Measurements from ENCODE around the gene RNF123.
"Not testable (repeated sequence)": the region's sequence is repeated elsewhere in the genome, so short reads cannot be mapped to it uniquely, and the experiment has no call there.

RNF123 gene

GRCh38 chr3:49683162-49683561, 6.2 kb upstream of the RNF123 start:
- DNase-seq, result no peak

GRCh38 chr3:49684453-49684852, 4.9 kb upstream of the RNF123 start:
- not testable (repeated sequence) for DNase-seq

DNA sequence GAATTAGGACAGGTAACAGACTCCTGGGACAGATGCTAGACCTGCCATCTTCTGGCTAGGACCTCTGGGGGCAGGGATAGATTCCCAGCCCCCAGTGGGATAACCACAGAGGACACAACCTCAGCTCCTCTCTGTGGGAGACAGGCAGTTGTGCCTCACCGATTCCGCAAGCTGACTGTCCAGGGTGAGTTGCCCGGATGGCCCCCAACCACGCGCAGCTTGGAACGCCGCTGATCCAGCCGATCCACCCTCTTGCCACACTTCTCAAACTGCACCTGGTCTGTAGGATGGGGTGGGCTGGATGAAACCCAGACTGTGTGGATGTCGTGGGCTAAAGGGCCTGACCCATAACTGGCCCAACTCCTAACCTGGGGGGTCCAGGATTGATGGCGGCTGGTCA, 4.3 kb upstream of the RNF123 start:
- DNase-seq, result not testable (repeated sequence)

- peak; percentile 36 for DNase-seq
These were observed 3.5 kb upstream of the RNF123 start for GRCh38 chr3:49685846-49686245.

DNA sequence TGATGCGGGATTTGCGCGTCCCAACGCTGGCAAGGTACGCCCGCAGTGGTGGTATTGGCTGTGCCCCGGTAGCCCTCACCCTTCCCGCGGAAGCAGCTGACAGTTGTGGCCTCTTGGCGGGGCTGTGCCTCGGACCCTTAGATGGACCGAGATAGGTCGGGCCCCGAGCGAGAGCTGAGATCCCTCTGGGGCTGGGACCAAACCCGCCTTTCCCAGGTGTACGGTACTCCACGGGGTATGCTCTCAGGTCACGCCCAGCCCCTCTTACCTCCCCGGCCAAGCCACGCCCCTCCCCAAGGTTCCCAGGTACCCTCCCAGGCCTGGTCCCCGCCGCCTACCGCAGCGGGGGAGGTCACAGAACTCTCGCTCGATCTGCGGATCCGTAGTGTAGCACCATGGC, 3.0 kb upstream of the RNF123 start:
- DNase-seq, result peak; percentile 63

GRCh38 chr3:49686769-49687423, 2.5 kb upstream of the RNF123 start:
- DNase-seq, result peak; percentile 79

GRCh38 chr3:49687424-49687795, 1.9 kb upstream of the RNF123 start:
- not testable (repeated sequence) for DNase-seq

GRCh38 chr3:49688338-49689045, 865 bp upstream of the RNF123 start:
- DNase-seq, result peak; percentile 31

DNA sequence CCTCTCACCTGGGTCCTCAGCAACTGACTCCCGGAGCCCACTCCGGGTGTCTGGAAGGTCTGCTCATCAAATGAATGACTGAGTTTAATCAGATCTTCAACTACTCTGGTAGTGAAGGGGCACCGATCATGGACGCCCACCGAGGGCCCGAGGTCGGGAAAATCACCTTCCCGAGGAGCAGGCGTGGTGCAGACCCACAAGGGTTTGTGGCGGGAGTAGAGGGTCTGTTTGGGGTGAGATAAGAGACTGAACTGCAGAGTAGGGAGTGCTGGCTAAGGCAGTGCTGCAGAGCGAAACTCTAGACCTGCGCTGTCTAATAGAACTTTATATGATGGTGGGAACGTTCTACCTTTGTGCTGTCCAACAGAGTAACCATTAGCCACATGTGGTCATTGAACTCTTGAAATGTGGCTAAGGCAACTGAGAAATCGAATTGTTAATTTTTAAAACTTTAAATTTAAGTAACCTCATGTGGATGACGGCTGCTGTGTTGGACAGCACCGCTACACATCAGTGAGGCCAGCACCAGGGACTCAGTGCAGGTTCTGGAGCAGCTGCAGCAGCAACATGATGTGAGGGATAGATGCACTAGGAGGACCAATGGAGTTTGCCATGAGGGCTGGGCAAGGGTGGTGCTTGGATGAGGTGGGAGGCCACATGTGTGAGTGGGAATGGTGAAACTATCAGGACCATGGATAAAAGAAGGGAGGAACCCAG, 709 bp downstream of the RNF123 start:
- DNase-seq, result not testable (repeated sequence)

DNA sequence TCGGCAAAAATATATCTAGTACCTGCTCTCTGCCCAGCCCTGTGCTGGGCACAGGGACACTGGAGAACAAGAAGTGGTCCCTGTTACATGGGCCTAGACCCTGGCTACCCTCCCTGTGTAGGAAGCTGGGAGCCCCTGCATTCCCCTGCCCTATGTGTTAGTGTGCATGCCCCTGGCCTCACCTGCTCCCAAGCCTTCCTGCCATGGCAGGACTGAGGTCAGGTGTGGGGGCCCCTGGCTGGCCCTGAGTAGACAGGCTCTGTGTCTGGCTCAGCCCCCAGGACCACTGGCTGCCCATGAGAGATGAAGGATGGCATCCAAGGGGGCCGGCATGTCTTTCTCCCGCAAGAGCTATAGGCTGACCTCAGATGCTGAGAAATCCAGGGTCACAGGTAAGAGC, 1.5 kb downstream of the RNF123 start:
- DNase-seq, result not testable (repeated sequence)

GRCh38 chr3:49691481-49691880, 2.1 kb downstream of the RNF123 start:
- not testable (repeated sequence) for DNase-seq

DNA sequence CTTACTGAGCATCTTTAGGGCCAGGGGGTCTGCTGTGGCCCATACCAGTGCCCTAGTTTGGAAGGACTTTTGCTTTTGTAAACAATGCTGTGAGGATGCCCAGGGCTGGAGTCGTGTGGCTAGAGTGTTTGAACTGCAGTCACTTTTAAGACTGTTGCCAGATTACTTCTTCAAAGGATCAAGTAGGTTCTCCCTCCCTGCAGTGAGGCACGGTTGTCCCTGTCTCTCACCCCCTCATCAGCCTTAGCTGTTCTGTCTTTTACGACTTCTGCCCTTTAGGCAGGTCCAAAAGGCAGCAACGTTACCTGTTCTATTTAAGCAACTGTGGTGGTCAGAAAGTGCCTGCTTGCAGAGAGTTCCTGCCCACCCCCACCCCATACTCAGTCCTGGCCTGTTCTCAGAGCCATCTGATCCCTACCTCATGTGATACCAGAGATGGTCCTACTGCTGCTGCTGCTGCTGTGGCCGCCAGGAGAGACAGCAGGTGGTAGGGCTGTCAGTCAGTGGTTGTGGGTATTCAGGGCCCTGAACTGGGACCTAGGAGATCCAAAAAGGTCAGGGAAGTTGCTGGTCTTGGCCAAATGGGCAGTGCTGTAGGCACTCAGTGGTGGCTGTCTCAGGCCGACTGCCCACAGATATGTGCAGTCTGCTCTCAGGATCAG, 5.2 kb downstream of the RNF123 start:
- not testable (repeated sequence) for DNase-seq

- not testable (repeated sequence) for DNase-seq
These were observed 6.1 kb downstream of the RNF123 start for GRCh38 chr3:49695350-49696015.

GRCh38 chr3:49699281-49699979, 10.1 kb downstream of the RNF123 start:
- no peak for DNase-seq

- no peak for DNase-seq
These were observed 10.7 kb downstream of the RNF123 start for GRCh38 chr3:49700014-49700413.

DNA sequence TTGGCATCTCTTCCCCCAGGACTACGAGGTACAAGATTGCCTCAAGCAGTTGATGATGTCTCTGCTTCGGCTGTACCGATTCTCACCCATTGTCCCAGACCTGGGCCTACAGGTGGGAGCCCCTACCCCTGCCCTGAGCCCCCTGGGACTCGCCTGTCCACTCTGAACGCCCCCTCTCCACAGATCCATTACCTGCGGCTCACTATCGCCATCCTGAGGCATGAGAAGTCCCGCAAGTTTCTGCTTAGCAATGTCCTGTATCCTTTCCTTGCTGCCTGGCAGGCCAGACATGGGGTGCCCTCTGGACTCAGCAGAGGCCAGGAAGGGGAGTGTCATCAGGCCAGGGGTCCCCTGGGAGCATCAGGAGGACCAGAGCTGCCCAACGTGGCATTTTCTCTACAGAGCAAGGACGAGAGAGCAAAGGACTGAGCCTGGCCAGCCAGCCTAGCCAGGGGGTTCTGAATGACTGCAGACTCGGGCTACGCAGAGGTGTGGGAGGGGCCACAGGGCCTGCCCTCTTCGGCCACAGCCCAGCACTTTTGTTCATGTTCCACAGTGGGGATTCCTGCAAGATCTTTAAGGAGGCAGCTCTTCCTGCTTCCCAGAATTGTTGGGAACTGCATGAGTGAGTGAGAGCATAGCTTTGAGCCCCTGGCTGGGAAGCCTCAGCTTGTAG, 11.2 kb downstream of the RNF123 start:
- DNase-seq, result no peak

GRCh38 chr3:49701388-49702077, 12.2 kb downstream of the RNF123 start:
- no peak for DNase-seq

DNA sequence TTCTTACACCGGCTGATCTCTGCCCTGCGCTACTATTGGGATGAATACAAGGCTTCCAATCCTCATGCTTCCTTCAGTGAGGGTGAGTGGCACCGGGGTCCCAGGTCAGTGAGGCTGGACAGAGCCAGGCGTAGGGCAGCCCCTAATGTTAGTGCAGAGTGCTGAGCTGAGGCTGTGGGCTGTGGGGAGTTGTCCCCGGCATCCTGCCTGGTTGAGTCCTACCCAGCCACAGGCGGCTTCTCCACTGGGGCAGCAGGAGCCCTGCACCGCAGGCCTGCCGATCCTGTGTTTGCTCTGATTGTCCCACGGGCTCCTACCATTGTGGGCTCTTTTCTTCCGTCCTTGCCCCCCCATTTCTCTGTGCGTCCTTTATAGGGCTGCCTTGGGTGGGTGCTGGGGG, 13.3 kb downstream of the RNF123 start:
- DNase-seq, result no peak

- peak; percentile 71 for DNase-seq
These were observed 14.1 kb downstream of the RNF123 start for GRCh38 chr3:49703443-49703927.

DNA sequence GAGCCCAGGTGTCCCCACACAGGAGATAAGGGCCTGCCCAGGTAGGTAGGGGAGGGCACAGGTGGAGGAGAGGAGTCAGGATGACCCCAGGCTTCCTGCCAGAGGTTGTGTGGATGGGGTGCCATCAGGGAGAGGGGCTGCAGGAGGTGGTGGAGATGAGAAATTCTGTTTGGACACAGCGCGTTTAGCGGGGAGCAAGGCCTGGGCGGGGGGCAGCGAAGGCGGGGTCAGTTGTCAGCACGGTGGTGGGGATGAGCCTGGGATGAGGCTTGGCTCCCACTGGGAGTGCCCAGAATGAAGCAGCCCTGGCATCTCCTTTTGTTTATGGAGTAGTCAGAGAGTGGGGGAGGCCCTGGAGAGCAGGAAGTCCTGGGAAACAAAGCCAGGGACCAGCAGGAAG, 14.6 kb downstream of the RNF123 start:
- no peak for DNase-seq

DNA sequence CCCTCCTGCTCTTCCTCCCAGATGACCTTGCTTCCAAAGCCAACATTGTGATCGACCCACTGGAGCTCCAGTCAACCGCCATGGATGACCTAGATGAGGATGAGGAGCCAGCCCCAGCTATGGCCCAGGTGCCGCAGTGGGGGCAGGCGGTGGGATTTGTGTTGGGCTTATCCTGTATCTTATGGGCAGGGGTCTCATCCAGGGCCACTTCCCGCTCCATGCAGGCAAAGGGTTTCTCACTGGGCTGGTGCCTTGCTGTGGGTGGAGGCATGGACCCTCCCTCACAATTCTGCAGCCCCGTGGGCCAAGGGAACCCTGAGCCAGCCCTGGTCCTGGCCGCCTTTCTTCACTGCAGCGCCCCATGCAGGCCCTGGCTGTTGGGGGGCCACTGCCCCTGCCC, 15.3 kb downstream of the RNF123 start:
- no peak for DNase-seq

Data from retina (tissue), 1 donor.